GM21723 (cell line): ENCODE results near the gene ZBTB38.

Experiments
- ATAC-seq: cut with Tn5 transposase; IDR thresholded peaks from one replicate; pipeline ENCODE4 v1.9.1; 2021; ENCODE audit warnings: mild to moderate bottlenecking, moderate library complexity; ENCODE audit not compliant: unreplicated experiment

The ZBTB38 gene

DNA sequence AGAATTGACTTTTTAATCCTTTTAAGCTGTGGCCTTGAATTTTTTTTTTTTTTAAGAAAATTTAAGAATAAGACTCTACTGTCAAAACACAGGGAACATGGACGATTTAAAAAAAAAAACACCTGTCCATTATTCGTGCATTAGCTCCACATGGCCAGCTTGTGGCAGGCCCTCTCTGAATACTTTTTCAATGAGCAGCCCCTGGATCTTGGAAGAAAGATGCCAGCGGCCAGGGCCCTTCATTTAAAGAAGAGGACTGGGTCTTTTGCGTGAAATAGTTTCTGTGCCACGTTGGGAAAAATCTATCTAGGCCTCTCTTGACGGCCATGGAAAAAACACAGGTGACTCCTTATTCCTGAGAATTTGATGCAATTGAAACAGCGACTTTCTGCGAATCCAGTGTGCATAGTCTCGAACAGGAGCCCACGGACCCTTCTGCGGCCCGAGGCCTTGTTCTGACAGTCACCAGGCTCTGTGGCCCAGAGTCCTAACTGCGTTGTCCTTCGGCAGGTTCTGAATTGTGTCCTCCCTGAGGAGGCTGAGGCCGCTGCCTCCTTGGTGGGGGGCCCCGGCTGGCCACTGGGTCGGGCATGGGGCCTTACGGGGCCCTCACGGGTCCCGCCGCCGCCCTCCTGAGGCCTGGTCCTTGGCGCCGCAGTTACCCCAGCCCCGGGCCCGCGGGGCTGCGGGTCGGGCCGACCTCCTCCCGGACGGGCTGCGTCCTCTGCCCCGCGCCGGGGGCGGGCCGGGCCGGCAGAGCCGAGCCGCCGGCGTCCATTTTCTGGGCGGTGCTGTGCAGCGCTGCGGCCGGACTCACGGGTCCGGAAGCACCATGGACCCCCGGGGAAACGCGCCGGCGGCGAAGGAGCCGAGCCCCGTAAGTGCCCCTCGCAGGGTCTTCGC lies 33.5 kb downstream of the ZBTB38 start:
- peak; percentile 62 for ATAC-seq

DNA sequence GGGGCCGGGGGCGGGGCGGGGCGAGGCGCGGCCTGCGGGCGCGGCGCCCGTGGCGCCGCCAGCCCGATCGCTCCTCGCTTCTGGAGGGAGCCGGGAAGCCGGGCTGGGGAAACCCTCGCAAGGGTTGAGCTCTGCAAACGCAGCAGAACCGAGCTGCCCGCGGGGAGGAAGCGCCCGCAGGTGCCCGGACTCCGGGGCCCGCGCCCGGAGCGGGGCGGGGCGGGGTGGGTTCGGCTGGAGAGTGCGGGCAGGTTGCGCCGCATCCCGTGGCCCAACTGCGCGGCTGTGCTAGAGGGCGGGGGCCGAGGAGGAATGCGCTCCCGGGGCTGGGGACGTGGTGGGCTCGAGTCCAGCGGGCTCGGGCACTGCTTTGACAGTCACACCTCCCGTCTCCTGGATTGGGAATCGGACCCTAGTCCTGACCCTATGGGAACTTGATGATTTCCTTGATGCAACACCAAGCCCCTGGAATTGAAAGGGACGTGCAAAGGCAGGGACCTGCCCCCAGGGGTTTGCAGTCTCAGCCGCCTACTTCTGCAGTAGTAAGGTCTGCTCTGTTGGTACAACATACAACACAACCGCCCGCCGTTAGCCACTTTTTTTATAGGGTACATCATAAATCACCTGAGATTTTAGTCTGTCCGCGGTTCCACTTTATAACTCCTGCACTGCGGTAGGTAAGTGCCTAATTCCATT lies 34.3 kb downstream of the ZBTB38 start:
- peak; percentile 42 for ATAC-seq

DNA sequence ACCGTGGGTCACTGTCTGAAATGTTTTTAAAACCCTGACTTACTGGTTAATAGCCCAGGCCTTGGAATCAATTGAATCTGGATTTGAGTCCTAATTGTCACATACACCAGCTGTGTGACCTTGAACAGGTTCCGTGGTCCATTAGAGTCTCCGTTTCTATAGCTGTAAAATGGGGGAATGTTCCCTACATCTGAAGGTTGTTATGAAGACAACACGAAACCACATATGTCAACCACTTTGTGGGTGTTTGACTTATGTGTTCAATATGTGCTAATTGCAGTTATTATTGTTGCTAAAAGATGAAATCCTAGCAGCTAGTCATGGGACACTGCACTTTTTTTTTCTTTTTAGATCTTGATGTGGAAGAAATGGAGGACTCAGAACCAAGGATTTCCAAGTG lies 35.3 kb downstream of the ZBTB38 start:
- no peak for ATAC-seq

DNA sequence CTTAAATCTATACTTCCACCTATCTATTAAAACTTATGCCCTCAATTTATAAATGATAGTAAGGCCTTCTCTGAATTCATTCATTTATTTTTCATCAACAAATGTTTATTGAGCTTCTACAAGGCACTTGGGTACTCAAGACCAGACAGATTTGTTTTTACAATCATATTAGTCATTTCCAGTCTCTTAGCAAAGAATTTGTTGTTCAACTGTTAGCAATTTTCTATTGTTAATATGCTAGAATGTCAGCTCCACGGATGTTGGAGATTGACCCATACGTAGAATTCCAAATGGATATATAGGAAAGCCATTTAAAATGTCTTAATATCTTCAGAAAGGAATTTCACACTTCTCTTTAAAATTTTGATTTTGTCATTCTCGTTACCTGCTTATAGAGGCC lies 36.7 kb downstream of the ZBTB38 start:
- no peak for ATAC-seq

DNA sequence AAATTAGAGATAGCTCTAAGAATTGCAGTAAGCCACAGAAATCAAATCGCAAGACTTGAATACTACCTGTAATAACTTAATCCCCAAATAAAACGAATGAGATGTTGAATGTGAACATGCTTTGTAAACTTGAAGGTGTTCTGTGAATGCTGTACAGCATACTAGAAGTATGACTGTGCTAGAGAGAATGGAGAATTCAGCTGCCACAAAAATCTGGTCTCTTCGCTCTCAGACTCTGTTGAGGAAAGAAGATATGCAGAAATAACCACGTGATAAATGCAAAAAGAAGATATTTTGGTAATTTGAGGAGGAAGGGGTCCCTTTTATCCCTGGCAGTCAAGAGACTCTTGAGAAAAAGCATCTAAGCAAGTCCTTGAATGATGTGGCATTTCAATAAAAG lies 37.3 kb downstream of the ZBTB38 start:
- ATAC-seq = no peak

DNA sequence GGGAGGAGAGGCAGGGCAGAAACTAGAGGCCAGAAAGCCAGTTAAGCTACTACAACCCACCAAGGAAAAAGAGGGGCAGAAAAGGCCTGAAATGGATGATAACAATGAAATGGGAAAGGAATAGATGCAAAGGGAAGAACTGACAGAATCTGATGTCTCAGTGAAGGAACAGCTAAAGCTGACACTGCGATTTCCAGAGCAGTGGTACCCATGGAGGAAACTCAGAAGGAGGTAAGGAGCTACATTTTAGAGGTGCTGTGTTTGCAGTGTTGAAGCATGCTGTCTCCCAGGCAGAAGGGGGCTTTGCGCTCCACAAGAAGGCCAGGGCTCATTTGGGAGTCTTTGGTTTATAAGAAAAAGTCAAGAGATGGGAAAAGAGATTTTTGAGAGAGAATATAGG lies 38.0 kb downstream of the ZBTB38 start:
- ATAC-seq = no peak

DNA sequence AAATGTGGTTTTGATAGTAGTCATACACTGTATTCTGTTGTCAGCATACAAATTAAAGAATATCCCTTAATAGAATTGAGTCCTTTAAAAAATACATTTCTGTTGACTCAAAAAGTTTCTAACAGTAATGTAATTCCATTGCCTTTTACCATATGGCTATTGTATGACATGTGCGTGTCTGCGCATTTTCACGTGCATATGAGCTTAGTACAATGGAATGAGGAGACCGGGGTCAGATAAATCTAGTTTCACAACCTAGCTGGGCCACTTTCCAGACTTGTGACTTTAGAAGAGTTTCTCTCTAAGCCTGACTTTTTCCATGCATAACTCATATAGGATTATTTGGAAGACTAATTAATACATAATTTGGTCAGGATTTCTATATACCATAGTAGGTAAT lies 38.7 kb downstream of the ZBTB38 start:
- ATAC-seq = no peak

DNA sequence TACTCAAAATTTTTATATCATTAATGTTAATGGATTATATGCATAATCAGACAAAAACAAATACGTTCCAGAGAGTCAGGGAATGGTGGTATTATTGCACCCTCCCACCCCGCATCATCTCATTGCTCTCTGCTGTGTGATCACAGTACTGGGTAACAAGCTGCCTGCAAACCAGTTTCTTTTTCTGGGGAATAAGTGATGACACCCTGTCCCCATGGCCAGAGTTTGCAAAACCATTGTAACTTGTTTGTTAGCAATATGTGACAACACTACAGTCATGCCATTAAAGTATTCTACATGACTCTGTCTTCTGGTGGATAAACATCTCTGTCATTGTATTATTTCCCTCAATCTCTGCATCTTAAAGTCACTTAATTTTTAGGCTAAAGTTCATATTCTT lies 39.5 kb downstream of the ZBTB38 start:
- no peak for ATAC-seq

DNA sequence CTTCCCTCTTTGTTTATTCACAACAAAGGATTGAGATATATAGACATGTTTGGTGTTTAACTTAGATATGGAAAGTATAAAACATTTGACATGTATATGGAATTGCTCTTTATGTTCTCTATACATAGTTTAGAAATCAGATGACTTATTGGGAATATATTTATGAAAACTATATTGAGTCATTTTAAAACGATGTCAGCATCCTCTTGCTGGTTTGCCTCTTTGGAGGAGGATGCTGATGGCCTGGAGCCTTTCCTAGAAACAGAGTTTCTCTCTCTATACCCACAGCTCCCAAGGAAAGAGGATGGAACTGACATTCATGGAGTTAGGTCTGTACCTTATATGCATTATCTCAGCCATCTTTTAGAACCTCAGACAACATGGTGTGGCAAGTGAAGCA lies 40.3 kb downstream of the ZBTB38 start:
- ATAC-seq = no peak

DNA sequence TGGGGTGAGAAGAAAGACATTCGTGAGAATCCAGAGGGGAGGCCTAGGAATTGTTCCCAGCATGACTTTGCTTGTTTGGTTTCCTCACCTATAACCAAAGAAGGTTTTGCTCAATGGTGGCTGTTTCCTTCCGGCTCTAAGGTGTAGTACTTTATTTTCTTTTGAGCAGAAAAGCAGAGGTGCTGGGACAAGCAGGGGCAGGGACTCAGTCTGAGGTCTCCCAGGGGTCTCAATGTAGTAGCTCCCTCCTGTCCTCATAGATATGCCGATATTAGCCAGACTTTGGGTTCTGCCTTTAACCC lies 41.6 kb downstream of the ZBTB38 start:
- no peak for ATAC-seq

DNA sequence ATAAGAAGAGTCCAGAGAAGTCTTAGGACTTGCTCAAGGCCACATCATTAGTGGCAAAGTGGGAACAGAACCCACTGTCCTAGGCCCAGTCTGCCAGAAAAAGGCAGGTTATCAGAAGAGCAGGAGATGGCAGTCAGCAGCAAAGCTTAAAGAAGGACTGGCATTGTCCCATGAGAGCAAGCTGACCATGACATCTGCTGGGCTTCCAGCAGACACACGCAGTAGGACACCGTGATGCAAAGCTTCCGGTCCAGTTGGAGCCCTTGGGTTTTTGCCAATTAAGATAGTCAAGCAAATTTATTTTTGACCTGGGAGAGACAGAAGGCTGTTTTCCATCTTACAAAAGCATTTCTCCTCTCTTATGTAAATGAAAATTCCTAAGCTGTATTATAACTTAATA lies 42.1 kb downstream of the ZBTB38 start:
- no peak for ATAC-seq

DNA sequence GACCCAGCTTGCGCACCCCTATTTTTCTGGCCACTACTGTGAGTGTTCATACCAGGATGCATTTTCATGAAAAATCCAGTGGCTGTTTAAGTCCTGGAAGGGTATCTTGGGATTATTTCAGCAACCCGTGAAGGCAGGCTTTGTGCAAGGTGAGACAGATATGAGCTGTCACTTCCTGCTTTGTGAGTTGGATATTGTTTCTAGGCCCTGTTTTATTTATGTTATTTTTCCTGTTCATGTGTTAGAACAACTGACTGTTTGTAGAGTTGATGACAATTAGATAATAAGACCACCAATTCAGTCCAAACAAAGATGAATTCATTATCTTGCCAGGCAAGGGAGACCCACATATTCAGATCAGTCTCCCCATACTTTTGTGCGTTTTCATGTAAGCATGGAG lies 42.5 kb downstream of the ZBTB38 start:
- peak; percentile 20 for ATAC-seq

DNA sequence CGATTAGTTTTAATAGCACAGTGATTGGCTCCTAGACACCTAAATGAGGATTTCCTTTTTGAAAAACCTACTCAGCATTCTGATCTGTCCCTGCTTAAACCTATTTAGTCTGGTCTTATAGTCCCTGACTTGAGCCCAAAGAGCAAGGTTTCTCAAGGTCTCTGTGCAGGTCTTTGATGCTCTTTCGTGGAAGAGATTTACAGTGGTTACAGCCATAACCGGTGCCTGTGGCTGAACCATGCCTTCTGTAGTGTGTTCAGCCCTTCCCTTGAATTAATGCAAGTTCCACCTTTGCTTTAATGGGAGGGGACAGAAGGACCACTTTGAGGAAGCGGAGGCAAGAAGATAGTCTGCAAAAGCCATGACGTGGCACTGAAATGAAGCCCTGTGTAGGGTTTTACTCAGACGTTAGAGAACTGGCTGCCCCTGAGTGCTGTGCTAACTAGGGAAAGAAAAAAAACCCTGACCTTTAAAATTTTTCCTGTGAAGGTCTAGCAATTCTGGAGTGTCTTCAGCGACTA lies 43.0 kb downstream of the ZBTB38 start:
- peak; percentile 48 for ATAC-seq

DNA sequence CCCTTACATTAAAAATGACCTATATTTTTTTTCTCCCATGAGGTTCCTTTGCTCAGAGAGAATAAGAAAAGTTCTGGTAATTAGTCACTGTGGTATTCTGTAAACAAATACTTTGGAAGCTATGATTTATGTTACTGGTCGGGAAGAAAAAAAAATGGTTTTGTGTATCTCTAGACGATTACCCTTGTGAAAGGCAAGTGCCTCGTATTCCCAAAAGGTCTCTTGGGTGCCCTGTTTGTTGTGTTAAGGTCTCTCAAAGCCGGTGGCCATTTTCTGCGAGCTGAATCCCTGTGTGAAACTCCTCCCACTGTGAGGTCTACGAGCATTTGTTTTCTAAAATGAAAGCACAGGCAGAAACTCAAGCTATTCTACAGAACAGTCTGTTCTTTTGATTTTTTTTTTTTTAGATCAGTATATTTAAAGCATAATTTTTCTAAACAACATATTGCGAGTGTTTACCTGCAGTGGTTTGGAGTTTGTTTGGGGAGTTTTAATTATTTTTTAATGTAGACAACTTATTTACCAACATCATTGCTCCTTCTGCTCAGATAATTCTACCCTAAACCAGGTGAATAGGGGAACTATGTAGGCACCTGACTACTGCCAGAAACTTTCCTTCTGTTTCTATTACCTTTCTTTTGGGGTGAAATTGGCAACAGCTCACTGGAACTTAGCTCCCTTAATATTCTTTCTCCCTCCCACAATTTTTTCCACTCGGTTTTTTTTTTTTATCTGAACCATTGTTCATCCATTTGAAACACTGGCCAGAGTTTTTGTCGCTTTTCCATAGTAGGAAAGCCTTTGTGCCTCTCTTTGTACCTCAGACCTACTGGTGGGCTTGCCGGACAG lies 44.0 kb downstream of the ZBTB38 start:
- ATAC-seq = no peak

DNA sequence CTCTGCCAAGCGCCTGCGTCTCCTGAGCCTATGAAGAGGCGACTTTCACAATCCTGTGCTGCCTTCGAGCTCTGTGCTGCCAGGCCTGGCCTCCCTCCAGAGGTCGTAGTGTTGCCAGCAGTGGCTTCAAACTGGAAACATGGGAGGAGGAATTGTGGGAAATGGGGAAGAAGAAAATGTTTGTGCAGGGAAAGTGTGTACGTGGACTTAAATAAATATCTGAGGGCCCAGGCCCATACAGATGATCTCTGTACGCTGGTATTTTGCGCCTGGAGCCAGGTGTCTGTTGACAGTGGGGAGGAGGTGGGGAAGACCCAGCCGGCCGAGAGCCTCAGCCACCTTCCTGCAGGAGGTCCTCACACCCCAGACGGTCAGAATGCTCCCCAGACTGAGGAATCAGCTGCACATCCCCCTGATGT lies 44.6 kb downstream of the ZBTB38 start:
- no peak for ATAC-seq

DNA sequence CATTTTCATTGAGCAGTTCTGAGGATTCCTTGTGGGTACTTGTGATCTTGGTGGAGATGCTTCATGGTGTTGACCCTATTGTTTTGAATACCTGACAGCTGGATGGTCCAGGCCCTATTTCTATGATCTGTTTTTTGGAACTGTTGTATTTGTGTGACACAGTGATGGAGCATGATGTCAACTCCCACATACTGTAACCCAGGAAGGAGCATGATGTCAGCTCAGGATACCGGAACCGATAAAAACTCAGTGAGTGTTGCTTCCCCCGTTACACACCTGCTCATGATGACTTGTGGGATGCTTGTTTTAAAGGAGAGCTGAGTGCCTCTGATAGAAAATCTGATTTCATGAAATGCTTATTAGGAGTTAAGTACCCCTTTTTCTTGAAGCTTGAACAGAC lies 45.1 kb downstream of the ZBTB38 start:
- ATAC-seq = no peak

DNA sequence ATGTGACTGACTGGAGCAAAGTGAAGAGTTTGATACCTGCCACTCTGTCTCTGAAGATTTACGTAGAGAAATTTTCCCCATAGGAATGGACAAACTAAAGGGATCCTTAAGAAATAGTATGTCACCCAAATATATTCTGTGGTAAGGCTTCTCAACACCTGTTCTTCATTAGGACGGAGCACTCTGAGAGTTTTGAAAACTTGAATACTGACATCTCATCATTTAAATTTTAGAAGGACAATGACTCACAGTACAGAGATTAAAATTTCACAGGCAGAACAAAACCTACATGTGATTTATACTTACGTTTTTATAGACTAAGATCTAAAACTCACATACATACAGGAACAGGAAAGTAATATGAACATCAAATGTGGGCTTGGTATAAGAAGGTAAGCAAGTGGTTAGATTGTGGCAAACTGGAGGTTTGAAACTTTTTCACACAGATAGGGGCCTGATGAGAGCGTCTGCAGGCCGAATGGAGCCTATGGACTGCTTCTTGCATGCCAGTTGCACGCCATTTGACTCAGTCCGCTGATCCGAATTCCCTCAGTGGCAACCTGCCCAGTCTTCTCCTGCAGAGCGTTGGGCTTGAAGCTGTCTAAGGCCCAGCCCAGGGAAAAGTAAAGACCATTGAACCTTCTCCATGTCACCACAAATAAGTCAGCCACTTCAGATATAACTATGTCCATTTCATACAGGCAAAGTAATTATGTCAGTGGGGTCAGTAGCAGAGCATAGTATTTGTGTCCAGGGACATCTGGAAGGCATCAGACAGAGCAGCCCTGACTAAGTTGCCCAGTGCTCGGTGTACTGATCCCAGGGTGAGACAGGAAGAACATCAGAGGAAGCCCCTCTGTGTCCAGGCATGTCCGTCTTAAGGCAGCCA lies 45.7 kb downstream of the ZBTB38 start:
- ATAC-seq = no peak

DNA sequence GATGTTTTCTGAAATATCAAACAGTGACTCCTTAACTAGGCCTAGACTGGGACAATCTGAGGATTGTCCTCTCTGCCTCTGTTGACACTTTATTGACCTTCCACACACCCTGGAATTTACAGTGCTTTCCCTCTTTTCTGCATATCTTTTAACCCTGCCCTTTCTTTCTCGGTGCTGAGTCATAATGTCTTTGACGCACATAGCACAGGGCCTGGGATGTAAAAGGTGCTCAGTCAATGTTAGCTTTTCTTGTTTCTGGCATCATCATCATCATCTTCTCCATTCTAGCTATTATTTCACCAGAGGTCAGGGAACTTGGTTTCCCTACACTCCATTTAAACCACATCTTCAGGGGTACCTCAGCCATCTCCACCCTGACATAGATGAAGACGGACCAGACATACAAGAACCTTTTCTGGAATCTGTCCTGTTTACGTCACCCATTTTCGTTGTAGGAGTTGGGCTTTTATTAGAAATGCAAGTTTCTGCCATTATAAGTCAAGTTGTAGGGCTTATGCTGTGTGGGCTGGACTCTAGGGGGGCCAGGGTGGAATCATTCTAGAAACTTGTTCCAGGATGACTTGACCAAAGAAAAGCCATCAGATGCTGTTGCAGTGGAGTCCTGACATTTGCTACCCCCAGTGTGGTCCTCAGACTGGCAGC lies 46.6 kb downstream of the ZBTB38 start:
- no peak for ATAC-seq

DNA sequence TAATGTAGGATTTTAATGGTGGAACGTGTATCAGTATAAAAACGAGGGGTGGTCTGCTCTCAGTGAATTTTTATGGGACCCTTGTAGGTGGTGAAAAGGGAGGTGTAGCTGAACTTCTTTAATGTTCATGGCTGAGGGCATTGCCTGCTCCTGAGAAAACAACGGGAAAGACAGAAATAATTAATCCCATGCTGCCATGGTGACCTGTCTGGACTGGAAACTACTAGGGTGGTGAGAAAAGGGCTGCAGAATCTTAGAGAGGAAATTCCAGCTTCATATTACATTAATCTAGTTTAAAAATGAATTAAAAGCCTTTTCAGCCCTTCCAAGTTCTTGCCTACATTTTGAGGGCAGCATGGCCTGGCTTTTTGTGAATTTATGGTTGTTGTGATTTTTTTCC lies 47.6 kb downstream of the ZBTB38 start:
- ATAC-seq = no peak
